NCI-H2196 (cell line): ENCODE measurements around the gene C1QC.
A peak's percentile ranks its signal among the peaks of the same experiment; 100 is the strongest.

Experiments used
- DNase-seq: peaks from one replicate; lab custom pipeline; 2025; ENCODE audit not compliant: unreplicated experiment; lab: John Stamatoyannopoulos, UW

C1QC gene

GRCh38 chr1:22619252-22619651 is 24.2 kb upstream of the C1QC start:
- no peak for DNase-seq

GRCh38 chr1:22619798-22620197 is 23.6 kb upstream of the C1QC start:
- no peak for DNase-seq

GRCh38 chr1:22621761-22622160 is 21.7 kb upstream of the C1QC start:
- no peak for DNase-seq

GRCh38 chr1:22625262-22625925 is 18.0 kb upstream of the C1QC start:
- no peak for DNase-seq

GRCh38 chr1:22626237-22627157 is 16.9 kb upstream of the C1QC start:
- DNase-seq, result no peak

- DNase-seq, result peak; percentile 42
Observed at GRCh38 chr1:22627331-22627730, 16.1 kb upstream of the C1QC start.

- DNase-seq, result no peak
Observed at GRCh38 chr1:22628698-22629444, 14.6 kb upstream of the C1QC start.

- DNase-seq, result no peak
Observed at GRCh38 chr1:22629886-22630285, 13.5 kb upstream of the C1QC start.

- DNase-seq, result no peak
Observed at GRCh38 chr1:22633697-22634463, 9.6 kb upstream of the C1QC start.

- DNase-seq, result no peak
Observed at GRCh38 chr1:22635436-22635835, 8.0 kb upstream of the C1QC start.

GRCh38 chr1:22636353-22636752 is 7.1 kb upstream of the C1QC start, which contains the start of gene C1QA:
TSS of gene C1QA (plus strand) at chr1:22636628. CDS start at chr1:22637617, 989 bp downstream.
- no peak for DNase-seq

- peak; percentile 24 for DNase-seq
Observed at GRCh38 chr1:22636927-22637326, 6.5 kb upstream of the C1QC start.

GRCh38 chr1:22637907-22638445 is 5.5 kb upstream of the C1QC start:
- no peak for DNase-seq

GRCh38 chr1:22638476-22639234 is 4.8 kb upstream of the C1QC start:
- DNase-seq, result no peak

- no peak for DNase-seq
Observed at GRCh38 chr1:22639286-22639685, 4.1 kb upstream of the C1QC start.

GRCh38 chr1:22641247-22641646 is 2.2 kb upstream of the C1QC start:
- DNase-seq, result no peak

- DNase-seq, result peak; percentile 72
Observed at GRCh38 chr1:22641906-22642636, 1.4 kb upstream of the C1QC start.

- DNase-seq, result no peak
Observed at GRCh38 chr1:22643928-22644327, 495 bp downstream of the C1QC start.

GRCh38 chr1:22645931-22646330 is 2.5 kb downstream of the C1QC start:
- no peak for DNase-seq
